CD4-positive, alpha-beta T cell treated with Interleukin-12 subunit alpha and Interleukin-12 subunit beta, for 1 hour (primary cell): ENCODE measurements around the gene YPEL3.
A peak's percentile ranks its signal among the peaks of the same experiment; 100 is the strongest.

ENCODE experiments used
- DNase-seq: peaks from one replicate; pipeline ENCODE4 v3.0.0-alpha.2; 2020

YPEL3 gene

DNA sequence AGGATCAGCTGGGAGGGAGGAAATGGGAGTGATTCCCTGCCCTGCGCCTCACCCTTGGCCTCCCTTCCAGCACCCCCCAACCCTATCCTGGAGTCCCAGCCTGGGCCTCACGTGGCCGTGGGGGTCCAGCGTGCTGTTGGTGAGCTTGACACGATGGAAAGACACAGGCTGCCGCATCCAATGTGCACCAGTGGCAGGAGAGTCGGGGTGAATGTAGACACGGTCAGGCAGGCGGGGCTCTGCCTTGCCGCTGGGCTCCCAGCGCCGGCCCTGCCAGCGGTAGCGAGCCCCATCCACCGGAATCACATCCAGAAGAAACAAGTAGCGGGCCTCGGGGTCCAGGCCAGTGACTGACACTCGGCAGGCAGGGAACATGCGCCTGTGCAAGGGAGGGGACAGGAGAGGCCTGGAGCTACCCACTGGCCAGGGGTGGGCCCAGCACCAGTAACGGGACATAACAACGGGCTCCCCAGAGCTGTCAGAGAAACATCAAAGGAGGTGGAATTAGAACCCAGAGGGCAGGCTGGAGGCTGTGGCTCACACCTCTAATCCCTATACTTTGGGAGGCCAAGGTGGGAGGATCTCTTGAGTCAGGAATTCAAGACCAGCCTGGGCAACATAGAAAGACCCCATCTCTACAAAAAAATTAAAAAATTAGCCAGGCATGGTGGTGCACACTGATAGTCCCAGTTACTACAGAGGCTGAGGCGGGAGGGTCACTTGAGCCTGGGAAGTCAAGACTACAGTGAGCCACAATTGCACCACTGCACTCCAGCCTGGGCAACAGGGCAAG, 7.0 kb downstream of the YPEL3 start:
- no peak for DNase-seq

DNA sequence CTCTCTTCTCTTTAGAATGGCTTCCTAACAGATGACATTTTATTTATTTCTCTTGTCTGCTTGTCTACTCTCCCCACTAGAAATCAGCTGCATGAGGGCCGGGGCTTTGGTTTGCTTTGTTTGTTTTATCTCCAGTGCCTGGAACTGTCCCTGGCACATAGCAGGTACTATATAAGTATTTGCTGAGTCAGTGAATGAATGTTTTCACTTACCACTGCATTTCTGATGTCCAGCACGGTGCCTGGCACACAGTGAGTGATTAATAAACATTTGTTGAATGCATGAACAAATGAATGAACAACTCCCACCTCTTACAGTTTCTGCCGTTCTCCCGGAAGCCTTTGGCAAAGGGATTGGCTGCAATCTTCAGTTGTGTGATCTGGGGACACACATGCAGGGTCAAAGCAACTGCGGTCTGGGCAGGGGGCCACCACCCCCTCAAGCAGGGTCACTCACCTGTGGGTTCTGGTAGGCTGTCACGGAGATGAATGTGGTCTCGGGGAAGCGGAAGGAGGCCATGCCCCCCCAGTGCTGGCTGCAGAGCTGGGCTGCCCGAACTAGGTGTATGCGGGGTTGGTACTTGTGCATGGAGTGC, 7.7 kb downstream of the YPEL3 start:
- no peak for DNase-seq

DNA sequence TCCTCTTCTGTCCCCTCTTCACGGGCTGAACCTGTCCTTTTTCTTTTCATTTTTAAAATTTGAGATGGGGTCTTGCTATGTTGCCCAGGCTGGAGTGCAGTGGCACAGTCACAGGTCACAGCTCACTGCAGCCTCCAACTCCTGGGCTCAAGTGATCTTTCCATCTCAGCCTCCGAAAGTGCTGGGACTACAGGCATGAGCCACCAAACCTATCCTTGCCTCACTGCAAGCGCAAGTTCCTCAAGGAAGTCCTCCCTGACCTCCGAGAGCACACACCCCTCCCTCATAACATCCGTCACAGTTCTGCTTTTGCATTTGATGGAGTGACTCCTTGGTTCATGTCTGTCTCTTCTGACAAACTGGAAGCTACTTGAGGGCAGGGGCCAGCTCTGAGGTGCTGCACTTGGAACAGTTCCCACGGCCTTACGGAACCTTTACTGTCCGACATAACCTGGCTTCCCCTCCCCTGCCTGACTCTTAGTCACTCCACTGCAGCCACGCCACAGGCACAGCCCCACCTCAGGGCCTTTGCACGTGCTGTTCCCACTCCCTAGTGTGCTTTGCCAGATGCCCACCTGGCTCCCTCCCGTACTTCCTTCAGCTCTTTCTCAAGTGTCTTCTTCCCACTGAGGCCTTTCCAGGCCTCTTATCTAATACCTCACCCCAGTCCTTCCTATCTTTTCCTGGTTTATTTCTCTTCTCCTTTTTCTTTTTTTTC, 8.7 kb downstream of the YPEL3 start:
- DNase-seq: peak; percentile 14

- DNase-seq: no peak
Observed at GRCh38 chr16:30086291-30087140, 9.5 kb downstream of the YPEL3 start.

DNA sequence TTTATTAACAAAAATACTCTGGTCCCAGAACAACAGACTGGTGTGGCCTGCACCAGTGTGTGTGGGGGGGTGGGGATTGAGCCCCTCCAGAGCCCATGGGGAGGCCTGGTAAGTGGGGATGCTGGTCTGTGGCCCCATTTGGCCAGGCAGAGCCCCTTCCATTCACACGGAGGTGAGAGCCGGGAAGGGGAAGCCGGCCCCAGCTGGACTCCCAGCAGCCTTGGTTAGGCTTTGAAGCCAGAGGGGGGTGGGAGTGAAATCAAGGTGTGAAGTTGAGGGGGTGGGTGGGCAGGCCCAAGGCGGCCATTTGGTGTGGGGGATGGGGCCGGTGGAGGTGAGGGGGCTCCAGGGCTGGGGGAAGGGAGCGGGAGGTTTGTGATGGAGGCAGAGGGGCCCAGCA, 10.2 kb downstream of the YPEL3 start:
- no peak for DNase-seq

DNA sequence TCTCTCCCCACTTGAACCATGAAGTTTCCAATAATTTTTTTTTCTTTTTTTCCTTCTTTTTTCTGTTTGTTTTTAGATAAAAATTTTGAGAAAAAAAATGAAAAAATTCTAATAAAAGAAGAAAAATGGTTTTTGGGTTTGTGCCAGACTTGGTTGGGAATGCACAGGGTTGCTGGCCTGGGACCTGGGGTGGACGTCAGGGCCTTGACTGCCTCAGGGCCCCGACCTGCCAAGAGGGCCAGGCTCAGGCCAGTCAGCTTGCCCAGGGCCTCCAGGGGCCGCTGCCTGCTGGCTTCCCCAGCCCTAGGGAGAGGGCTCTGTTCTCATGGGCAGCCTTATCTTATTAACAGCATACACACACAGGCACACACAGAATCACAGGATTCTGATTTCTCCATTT, 10.8 kb downstream of the YPEL3 start:
- no peak for DNase-seq

- DNase-seq: no peak
Observed at GRCh38 chr16:30084816-30085159, 11.2 kb downstream of the YPEL3 start.

DNA sequence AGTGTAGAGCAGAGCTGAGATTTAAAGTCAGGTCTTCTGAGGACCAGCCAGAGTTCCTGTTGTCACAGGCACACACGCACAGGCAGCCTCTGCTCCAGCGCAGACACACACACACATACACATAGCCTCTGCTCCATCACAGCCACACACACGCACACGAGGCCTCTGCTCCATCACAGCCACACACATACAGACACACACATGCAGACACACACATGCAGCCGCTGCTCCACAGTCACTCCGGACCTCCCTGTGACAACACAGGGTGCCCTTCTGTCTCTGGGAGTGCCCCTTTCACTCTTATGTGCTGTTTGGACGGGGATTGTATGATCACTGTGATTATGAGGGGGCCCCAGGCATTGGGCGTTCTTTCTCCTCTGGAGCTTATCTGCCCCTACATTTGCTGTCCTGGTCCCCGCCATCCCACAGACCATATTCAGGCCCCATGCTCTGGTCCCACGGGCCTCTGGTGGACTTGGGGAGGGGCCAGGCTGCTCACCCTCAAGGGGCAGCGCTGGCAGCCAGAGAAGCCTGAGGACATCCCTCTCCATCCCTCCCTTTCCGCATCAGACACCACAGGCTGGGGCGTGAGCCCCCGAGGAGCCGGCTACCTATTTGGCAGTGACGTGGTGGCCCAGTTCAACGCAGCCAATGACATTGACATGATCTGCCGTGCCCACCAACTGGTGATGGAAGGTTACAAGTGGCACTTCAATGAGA, 11.8 kb downstream of the YPEL3 start:
- DNase-seq: no peak

GRCh38 chr16:30083216-30084055, 12.6 kb downstream of the YPEL3 start:
- no peak for DNase-seq

DNA sequence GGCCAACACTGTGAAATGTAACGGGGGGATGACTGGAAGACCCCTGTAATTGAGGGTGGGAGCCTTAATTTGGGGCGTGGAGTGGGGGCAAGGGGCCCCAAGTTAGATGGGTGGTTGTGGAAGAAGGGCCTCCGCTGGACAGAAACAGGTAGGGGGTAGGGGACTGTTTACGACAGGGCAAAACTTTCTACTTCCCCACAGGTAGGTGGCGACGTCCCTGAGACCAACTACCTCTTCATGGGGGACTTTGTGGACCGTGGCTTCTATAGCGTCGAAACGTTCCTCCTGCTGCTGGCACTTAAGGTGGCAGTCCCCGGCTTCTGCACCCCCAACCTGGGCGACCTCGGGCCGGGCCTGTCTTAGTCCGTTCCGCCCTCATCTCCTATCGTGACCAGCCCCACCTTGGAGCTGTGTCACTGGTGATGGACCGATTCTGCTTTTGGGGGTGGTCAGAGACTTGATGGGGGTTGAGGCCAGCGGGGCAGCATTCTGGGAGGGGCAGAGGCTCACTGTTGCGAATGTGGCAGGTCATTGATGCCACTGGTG, 13.4 kb downstream of the YPEL3 start:
- no peak for DNase-seq

DNA sequence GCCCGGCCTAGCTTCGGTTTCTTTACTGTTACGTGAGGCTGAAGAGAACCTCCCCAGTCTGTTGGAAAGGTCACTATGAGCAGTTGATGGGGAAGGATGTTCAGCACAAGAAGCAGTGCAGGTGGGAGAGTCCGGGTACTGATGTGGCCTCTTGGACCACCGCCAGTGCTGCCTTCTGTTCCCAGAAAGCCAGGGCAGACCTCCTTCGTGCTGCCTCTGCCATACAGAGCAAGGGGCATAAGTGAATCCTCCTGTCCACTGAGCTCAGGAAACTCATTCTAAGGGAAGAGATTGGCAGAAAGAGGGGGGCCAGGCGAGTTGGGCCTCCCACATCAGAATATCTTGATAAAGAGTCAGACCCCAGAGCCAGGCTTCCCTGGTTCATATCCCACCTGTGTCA, 16.5 kb downstream of the YPEL3 start:
- no peak for DNase-seq

- DNase-seq: no peak
Observed at GRCh38 chr16:30078744-30079143, 17.3 kb downstream of the YPEL3 start.

- no peak for DNase-seq
Observed at GRCh38 chr16:30077656-30078055, 18.4 kb downstream of the YPEL3 start.

- DNase-seq: peak; percentile 23
Observed at GRCh38 chr16:30076276-30076791, 19.7 kb downstream of the YPEL3 start.

DNA sequence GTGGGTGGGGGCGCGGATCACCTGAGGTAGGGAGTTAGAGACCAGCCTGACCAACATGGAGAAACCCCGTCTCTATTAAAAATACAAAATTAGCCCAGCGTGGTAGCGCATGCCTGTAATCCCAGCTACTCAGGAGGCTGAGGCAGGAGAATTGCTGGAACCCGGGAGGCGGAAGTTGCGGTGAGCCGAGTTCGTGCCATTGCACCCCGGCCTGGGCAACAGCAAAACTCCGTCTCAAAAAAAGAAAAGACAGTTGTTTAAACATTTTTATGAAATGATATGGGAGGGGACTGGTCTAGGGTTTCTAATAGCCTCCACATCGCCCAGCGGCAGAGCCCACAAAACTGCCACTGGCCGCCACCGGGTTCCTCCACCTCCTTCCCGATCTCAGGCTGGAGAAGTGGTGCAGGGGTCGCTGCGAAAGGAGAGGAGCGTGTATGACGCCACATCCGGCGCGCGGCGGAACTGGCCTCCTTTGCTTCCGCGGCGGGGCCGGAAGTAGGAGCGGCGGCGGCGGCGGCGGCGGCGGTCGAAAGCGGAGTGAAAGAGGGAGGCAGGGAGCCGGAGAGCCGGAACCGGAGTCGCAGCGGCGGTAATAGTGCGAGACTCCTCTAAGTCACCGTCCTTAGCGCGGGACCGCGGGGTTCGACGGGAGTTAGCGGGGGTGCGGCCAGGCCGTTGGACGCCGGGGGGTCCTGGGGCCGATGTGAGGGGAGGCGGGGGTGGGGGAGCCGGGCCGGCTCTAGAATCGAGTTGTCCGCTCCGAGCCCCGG, 20.3 kb downstream of the YPEL3 start, which contains the start of gene PPP4C:
Gene PPP4C (plus strand): TSS at position 492 of the 773 bp plus-strand sequence. CDS start 384 bp downstream, outside the sequence.
- DNase-seq: peak; percentile 89

DNA sequence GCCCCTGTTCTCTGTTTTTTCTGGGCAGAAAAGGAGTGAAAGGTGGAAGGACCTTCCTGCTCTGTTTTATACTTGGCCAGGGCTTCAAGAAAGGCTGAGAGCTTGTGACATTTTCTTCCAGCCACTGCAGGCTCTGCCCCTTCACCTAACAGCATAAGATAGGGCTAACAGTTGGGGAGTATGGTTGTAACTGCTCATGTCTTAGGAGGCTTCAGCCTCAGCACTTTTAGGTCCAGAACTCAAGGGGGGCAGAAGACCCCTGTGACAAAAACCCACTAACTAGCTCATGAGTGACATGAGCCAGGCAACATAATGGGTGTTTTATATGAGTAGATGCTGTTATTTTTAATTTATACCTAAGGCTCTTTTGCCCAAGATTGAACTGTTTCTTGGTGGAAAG, 25.5 kb downstream of the YPEL3 start:
- DNase-seq: no peak

- DNase-seq: no peak
Observed at GRCh38 chr16:30069611-30070462, 26.2 kb downstream of the YPEL3 start.

DNA sequence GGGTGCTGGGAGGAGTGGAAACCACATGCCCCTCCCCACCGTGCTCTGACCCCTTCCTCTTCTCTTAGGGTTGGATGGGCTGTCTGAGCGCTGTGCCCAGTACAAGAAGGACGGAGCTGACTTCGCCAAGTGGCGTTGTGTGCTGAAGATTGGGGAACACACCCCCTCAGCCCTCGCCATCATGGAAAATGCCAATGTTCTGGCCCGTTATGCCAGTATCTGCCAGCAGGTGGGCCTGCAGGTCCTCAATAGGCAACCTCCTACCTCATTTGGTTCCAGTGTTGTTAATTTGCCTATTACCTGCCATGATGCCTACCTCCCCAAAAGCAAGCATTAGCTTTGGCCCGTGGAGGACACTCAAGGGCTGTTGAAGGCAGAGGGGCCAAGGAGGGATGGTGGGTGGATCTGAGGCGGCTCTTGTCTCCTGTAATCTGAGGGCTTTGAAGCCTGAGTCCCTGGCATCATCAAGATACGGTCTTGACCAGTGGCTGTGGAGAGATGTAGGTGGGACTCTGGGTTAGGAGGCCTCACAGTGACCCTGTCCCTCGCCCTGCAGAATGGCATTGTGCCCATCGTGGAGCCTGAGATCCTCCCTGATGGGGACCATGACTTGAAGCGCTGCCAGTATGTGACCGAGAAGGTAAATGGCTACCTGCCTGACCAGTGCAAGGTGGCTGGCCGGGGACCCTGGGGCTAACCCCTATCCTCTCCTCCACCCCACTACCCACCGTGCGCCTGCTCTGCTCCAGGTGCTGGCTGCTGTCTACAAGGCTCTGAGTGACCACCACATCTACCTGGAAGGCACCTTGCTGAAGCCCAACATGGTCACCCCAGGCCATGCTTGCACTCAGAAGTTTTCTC, 27.0 kb downstream of the YPEL3 start:
- peak; percentile 66 for DNase-seq
